ENCODE data around the gene C17orf75.

DNA sequence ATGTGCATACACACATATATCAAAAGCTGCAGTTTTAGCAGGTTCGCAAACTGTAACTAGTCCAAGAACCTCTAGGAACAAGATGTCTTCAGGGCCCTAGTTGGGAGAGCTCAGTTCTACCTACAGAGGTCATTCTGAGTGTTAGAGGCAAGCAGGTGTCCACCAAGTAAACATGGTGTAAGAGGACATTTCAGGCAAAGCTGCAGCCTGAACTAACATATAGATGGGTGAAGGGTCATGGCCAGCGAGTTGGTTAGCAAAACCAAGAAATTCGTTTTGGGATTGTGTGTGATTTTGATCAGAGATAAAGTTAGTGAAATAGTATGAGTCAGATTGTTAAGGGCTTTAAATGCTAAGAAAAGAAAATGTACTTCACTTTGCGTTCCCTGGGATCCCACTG lies 24.6 kb downstream of the C17orf75 start:
- TF ChIP-seq, protein P1, sequence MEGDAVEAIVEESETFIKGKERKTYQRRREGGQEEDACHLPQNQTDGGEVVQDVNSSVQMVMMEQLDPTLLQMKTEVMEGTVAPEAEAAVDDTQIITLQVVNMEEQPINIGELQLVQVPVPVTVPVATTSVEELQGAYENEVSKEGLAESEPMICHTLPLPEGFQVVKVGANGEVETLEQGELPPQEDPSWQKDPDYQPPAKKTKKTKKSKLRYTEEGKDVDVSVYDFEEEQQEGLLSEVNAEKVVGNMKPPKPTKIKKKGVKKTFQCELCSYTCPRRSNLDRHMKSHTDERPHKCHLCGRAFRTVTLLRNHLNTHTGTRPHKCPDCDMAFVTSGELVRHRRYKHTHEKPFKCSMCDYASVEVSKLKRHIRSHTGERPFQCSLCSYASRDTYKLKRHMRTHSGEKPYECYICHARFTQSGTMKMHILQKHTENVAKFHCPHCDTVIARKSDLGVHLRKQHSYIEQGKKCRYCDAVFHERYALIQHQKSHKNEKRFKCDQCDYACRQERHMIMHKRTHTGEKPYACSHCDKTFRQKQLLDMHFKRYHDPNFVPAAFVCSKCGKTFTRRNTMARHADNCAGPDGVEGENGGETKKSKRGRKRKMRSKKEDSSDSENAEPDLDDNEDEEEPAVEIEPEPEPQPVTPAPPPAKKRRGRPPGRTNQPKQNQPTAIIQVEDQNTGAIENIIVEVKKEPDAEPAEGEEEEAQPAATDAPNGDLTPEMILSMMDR (conservative IDR thresholded peaks at IDR 0.05; ENCODE audit: low read length), result no peak
- TF ChIP-seq EZH2phosphoT487 (IDR thresholded peaks at IDR 0.05; ENCODE audit: borderline replicate concordance), result no peak

Data from Loucy (cell line).